Measurements from ENCODE around the gene CDC42EP5. TPM values are rescaled to one million over a fixed set of nuclear protein-coding genes. Genes with fewer than 3 reads are reported as not detected.

The CDC42EP5 gene
- polyA plus RNA-seq, 1 experiment = 22.5 TPM

- DNase-seq (ENCODE audit: low read depth) = no peak
- peaks cover 21% of the 10 kb centered on the region for H3K27me3 ChIP-seq (ENCODE audit: control insufficient read depth, insufficient read depth, low read length)
- H3K36me3 ChIP-seq (ENCODE audit: control insufficient read depth, insufficient read depth, low read length) = no peaks in the 10 kb centered on the region
- CTCF ChIA-PET = interaction anchor here (1.5 kb wide), 1 partner anchor 17 kb away, joined by 7 read pairs; no protein-coding TSS in a partner anchor
- POLR2A ChIA-PET = no interaction called here
- H3K4me3 ChIP-seq (ENCODE audit: low read depth, low read length) = no peak overlapping the region
- TF ChIP-seq CTCF (IDR thresholded peaks at IDR 0.05; ENCODE audit: insufficient read depth, low read depth, low read length) = no peak
Observed at GRCh38 chr19:54421521-54421920, 51.6 kb downstream of the CDC42EP5 start.

DNA sequence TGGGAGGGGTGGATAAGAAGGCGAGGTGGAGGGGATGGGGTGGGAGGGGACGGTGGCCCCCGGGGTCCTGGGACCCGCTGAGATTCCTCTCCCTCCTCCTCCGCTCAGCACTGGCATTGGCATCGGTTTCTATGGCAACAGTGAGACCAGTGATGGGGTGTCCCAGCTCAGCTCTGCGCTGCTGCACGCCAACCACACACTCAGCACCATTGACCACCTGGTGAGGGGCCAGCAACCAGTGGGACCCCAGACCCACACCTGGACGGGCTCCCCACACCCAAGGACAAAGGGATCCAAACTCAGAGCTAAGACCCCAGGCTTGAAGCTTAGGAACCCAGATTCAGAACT, 52.0 kb downstream of the CDC42EP5 start:
- CTCF ChIA-PET = interaction anchor here (1.5 kb wide), 1 partner anchor 18 kb away, joined by 7 read pairs; no protein-coding TSS in a partner anchor

DNA sequence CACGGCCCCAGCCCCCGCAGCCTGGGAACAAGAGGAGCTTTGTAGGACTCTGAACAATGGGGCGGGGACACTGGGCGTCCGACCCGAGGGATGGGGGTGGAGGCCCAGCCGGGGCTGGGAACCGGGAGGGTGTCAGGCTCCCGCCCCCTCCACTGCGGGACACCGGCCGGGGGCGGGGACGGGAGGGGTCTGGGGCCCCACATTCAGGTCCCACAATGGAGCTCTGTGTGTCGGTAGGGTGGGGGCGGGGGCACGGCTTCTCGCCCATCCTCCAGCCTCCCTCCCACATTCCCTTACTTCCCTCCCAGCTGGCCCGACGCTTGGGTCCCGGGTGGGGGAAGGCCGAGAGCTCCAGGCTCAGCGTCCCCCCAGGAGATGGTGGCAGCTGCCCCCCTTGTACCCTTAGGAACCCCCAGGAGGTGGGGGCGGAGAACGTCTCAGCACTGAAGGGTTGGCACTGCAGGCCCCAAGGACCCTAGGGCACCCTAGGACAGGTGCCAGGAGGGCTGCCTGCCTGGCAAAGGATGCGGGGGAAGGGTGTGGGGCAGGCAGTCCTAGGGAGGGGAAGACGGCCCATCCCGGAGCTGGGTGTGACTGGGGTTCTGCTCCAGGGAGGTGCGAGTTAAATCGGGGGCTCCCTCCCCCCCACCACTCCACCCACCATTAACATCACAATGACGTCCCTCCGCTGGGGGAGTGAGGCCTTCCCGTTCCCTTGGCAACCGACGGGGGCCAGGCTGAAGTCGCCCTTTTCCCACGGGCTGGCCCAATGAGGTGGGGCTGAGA, 52.5 kb downstream of the CDC42EP5 start:
- H3K36me3 ChIP-seq (ENCODE audit: control insufficient read depth, insufficient read depth, low read length) = no peaks in the 10 kb centered on the region
- ChIA-PET CTCF (interaction anchor here (0.6 to 1.5 kb wide), 2 partner anchors 18 to 598 kb away, joined by 3 to 7 read pairs; no protein-coding TSS in a partner anchor), POLR2A (no interaction called here)
- TF ChIP-seq CTCF (IDR thresholded peaks at IDR 0.05; ENCODE audit: insufficient read depth, low read depth, low read length) = no peak
- H3K4me3 ChIP-seq (ENCODE audit: low read depth, low read length) = no peak overlapping the region
- no peak for DNase-seq (ENCODE audit: low read depth)
- peaks cover 20% of the 10 kb centered on the region for H3K27me3 ChIP-seq (ENCODE audit: control insufficient read depth, insufficient read depth, low read length)

More for the DNA sequence above, 52.0 kb downstream of the CDC42EP5 start:
- TF ChIP-seq CTCF (IDR thresholded peaks at IDR 0.05; ENCODE audit: insufficient read depth, low read depth, low read length) = no peak
- Histone ChIP-seq H3K36me3 (ENCODE audit: control insufficient read depth, insufficient read depth, low read length) (no peaks in the 10 kb centered on the region), H3K4me3 (ENCODE audit: low read depth, low read length) (no peak overlapping the region), H3K27me3 (ENCODE audit: control insufficient read depth, insufficient read depth, low read length) (peaks cover 20% of the 10 kb centered on the region)
- no peak for DNase-seq (ENCODE audit: low read depth)
- POLR2A ChIA-PET = no interaction called here

GRCh38 chr19:54420068-54420382, 53.1 kb downstream of the CDC42EP5 start:
- peaks cover 20% of the 10 kb centered on the region for H3K27me3 ChIP-seq (ENCODE audit: control insufficient read depth, insufficient read depth, low read length)
- POLR2A ChIA-PET = no interaction called here
- CTCF ChIA-PET = interaction anchor here (0.6 kb wide), 1 partner anchor 597 kb away, joined by 3 read pairs; no protein-coding TSS in a partner anchor
- H3K4me3 ChIP-seq (ENCODE audit: low read depth, low read length) = no peak overlapping the region
- no peak for DNase-seq (ENCODE audit: low read depth)
- H3K36me3 ChIP-seq (ENCODE audit: control insufficient read depth, insufficient read depth, low read length) = no peaks in the 10 kb centered on the region
- TF ChIP-seq CTCF (IDR thresholded peaks at IDR 0.05; ENCODE audit: insufficient read depth, low read depth, low read length) = no peak

DNA sequence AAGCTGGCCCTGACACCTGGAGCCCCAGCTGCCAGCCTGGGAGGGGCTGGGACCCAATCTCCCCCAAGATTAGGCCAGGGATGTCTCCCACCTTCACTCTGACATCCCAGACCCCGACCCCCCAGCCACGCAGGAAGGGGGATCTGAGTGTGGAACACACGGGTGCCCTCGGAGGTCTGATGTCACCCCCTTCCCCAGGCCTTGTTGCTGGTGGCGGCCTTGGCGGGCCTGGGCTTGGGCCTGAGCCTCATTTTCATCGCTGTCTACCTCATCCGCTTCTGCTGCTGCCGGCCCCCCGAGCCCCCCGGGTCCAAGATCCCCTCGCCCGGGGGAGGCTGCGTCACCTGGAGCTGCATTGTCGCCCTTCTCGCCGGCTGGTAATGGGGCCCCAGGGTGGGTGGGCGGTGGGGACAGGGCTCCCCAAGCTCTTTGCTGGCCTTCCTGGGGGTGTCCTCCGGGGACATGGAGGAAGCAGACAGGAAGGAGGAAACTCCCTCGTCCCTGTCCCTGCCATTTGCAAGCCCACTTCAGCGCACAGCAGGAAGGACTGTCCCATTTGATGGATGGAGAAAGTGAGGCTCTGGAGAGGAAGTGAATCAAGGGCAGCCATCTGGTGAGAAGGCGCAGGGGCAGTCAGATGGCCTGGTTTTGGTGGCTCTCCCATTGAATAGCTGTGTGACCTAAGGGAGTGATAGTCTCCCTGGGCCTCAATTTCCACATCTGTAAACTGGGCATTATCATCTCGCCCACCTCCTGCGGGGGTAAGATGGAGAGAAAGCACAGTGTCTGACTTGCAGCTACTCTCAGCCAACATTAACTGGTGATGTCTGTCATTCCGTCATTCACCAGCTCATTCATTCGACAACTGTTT, 53.9 kb downstream of the CDC42EP5 start:
- CTCF ChIA-PET = interaction anchor here (0.9 kb wide), 1 partner anchor 28 kb away, joined by 4 read pairs; no protein-coding TSS in a partner anchor
- no peak for DNase-seq (ENCODE audit: low read depth)
- Histone ChIP-seq H3K27me3 (ENCODE audit: control insufficient read depth, insufficient read depth, low read length) (peaks cover 20% of the 10 kb centered on the region), H3K4me3 (ENCODE audit: low read depth, low read length) (no peak overlapping the region), H3K36me3 (ENCODE audit: control insufficient read depth, insufficient read depth, low read length) (no peaks in the 10 kb centered on the region)
- TF ChIP-seq CTCF (IDR thresholded peaks at IDR 0.05; ENCODE audit: insufficient read depth, low read depth, low read length) = no peak
- POLR2A ChIA-PET = no interaction called here

Data from BJ (cell line).